ENCODE data around the gene CARD16.

CARD16 gene

DNA sequence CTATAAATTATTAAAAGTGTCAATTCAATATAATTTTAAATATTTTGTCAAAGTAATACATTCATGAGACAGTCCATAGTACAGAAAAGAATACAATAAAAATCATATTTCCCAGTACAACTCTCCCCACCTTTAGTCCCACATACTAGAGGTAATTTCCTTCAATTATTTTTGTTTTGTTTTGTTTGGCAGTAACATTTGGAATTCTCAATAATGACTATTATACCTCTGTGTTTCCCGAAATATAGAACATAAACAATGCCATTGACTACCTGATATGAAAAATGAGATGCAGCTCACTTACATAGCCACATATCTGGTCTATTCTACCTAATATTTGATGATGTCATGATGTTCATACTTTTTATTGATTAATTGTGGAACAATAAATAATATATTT, 52.4 kb downstream of the CARD16 start:
- TF ChIP-seq, protein P1, sequence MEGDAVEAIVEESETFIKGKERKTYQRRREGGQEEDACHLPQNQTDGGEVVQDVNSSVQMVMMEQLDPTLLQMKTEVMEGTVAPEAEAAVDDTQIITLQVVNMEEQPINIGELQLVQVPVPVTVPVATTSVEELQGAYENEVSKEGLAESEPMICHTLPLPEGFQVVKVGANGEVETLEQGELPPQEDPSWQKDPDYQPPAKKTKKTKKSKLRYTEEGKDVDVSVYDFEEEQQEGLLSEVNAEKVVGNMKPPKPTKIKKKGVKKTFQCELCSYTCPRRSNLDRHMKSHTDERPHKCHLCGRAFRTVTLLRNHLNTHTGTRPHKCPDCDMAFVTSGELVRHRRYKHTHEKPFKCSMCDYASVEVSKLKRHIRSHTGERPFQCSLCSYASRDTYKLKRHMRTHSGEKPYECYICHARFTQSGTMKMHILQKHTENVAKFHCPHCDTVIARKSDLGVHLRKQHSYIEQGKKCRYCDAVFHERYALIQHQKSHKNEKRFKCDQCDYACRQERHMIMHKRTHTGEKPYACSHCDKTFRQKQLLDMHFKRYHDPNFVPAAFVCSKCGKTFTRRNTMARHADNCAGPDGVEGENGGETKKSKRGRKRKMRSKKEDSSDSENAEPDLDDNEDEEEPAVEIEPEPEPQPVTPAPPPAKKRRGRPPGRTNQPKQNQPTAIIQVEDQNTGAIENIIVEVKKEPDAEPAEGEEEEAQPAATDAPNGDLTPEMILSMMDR (conservative IDR thresholded peaks at IDR 0.05; ENCODE audit: low read length) = no peak
- no peak overlapping the region for H3K4me3 ChIP-seq (ENCODE audit: low read length)
- no peak for DNase-seq (ENCODE audit: low read depth)

GRCh38 chr11:104991994-104992393, 53.1 kb downstream of the CARD16 start:
- no peak overlapping the region for H3K4me3 ChIP-seq (ENCODE audit: low read length)
- TF ChIP-seq, protein P1 (conservative IDR thresholded peaks at IDR 0.05; ENCODE audit: low read length) = no peak
- DNase-seq (ENCODE audit: low read depth) = no peak
